ENCODE results near the gene SP9.

Gene SP9

DNA sequence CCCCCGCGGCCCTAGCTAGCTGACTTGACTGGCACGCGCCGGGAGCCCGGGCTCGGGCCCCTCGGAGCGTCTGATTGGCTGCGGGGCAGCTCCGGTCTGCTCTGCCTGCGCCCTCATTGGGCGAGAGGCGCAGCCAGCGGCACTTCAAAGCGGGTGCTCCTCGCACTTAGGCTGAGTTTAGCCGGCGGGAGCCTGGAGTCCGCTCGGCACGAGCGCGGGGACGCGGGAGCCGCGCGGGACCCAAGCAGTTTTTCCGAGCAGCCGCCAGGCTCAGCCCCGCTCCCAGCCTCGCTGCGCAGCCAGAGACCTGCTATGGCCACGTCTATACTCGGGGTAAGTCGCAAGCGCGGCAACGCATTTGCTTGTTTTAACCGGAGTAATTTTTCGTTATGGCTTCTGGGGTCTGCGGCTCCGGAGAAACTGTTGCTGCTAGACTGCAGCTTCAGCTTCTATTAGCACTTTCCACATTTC, at the start of gene SP9:
Gene SP9 (plus strand): TSS at position 174 of the 471 bp plus-strand sequence. CDS start 139 bp downstream, at position 313.
- peak; percentile 91 for DNase-seq

DNA sequence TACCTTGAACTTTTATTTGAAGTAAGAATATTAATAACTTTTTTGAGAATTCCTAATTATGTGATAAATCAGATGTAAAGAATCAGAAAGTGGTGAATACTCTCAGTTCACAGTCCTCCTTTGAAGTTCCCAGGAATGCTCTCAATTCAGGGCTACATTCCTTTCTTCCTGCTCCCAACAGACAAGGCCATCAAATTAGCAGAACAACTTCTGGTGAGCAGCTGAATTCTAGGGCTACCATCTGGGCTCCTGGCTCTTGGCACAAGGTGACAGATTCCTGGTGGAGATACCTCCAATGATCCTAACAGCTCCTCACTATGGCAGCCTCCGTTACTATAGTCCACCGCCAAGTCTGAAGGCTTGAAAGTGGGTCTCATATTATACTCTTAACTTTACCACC, 48.6 kb upstream of the SP9 start:
- no peak for DNase-seq

DNA sequence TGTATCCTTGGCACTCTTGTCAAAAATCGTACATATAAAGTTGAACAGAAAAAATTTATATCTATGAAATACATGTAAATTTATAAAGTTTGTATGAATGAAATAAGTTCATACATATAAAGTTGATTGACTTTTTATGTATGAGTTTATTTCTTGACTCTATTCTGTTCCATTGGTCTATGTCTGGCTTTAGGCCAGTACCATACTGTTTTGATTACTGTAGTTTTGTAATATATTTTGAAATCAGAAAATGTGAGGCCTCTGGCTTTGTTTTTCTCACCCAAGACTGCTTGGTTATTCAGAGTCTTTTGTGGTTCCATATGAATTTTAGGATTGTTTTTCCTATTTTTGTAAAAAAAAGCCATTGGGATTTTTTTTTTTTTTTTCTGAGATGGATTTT, 41.8 kb upstream of the SP9 start:
- DNase-seq, result no peak

DNA sequence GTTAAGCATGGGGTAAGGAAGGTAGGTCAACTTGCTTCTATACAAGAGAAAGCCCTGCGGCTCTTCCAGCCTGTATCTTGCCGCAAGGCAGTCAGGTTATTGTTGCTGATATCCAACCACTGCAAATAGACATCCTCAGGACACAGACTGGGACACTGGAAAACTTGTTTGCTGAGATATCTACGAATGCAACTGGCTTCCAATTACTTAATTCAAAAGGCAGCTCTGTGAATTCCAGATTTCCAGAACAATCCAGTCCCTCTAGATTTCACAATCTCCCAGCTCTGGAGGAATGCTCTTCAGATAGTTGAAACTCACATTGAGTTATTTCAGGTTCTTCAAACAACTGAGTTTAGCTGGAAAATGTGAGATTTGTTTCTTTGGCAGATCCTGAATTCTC, 34.6 kb upstream of the SP9 start:
- no peak for DNase-seq

DNA sequence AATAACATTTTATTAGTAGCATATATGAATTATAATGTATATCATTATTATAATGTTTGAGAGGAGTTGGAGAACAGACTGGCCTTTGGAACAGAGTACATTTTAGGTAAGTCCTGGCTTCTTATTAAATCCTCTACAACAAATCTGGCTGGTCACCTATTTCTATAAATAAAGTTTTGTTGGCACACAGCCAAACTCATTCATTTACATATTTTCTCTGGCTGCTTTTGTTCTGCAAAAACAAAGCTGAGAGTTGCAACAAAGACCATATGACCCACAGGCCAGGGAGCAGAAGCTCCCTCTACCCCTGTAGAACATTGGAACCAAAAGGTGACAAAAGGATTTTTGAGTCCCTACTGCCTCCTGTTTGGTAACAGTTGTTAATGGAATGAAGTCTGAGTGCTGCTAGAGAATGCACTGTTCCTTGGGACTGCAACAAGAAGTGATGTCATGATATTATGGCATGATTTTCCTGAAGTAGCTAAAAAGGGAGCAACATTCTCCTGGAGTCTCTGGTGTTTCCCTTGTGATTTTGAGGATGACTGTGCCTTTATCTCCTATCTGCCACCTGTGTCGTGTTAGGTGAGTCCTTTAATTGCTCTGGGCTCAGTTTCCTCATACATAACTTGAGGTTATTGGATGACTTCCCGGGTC, 22.0 kb upstream of the SP9 start:
- no peak for DNase-seq

DNA sequence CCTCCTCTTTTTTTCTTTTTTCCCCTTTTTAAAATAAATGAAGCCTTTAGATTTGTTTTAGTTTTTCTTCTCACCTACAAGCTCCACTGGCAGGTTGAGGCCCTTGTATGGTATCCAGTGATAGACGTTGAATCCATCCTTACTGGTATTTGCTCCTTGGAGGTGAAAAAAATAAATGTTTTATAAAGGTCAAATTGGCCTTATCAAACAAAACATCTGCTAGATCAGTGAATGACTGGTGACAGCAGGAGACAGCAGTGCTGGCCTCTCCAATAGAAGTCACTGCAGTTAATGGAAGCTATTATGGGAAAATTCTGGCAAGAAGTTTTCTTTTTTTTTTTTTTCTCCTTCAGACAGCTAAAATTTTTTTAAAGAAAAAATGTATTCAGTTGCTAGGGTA, 12.6 kb upstream of the SP9 start:
- no peak for DNase-seq

DNA sequence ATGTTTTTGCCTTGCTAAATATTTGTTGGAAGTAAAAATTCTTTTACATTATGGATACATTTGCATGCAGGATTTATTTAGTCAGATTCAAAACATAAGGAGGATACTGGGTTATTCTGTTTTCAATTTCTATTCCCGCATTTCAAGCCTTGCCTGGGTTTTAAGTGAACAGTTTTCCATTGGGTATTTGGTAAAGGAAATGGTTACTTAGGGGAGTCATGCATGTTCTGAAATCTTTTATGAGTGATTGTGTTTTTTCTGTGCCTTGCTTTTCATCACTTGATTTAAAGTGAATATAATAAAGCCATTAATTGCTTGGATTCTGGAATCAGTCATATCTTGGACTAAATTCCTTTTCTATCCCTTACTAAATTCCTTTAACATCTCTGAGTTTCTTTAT, 12.0 kb upstream of the SP9 start:
- DNase-seq, result no peak

DNA sequence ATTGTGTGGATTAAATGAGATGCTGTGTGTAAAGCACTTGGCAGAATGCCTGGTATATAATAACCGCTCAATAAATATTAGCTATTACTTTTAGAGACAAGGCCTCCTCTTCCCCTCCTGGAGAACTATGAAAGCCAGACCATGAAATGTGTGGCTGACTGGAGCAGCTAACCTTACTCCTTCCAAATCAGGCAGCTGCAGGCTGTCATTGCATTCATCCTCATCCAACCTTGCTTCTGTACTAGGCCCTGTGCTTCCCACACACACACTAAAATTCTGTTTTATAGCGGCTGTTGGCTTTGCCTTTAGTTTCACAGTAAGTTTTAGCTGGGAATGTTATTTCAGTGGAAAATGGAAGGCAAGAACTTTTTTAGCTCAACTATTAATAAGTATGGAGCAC, 10.2 kb upstream of the SP9 start:
- DNase-seq, result no peak

DNA sequence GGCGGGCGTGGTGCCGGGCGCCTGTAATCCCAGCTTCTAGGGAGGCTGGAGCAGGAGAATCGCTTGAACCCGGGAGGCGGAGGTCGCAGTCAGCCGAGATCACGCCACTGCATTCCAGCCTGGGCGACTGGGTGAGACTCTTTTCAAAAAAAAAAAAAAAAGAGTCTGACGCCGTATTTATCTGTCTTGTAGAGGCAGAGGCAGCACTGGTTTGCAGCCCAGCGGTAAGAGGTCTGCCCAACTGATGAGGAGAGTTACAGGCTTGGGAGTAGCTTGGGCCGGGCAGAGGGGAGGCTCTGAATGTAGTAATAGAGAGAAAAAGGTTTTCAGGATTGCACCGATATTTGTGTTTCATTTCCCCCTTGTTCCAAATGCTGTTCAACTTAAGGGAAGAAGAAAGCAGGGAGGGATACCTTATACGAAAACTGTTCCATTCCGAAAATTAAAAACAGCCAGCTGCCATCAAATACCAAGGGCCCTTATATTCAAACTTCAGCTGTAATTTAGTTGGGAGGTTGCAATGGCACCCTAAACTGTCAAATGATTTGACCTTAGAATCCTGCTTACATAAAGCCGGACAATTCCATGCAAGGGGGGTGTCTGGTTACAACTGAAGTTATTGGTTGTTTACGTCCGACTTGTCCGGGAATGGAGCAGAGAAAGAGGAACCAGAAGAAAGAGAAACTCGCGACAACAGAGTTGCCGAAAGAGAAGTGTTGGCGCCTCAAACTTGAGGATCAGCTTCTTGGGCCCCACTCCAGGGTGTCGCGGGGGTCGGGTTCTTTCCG, 9.2 kb upstream of the SP9 start:
- no peak for DNase-seq

DNA sequence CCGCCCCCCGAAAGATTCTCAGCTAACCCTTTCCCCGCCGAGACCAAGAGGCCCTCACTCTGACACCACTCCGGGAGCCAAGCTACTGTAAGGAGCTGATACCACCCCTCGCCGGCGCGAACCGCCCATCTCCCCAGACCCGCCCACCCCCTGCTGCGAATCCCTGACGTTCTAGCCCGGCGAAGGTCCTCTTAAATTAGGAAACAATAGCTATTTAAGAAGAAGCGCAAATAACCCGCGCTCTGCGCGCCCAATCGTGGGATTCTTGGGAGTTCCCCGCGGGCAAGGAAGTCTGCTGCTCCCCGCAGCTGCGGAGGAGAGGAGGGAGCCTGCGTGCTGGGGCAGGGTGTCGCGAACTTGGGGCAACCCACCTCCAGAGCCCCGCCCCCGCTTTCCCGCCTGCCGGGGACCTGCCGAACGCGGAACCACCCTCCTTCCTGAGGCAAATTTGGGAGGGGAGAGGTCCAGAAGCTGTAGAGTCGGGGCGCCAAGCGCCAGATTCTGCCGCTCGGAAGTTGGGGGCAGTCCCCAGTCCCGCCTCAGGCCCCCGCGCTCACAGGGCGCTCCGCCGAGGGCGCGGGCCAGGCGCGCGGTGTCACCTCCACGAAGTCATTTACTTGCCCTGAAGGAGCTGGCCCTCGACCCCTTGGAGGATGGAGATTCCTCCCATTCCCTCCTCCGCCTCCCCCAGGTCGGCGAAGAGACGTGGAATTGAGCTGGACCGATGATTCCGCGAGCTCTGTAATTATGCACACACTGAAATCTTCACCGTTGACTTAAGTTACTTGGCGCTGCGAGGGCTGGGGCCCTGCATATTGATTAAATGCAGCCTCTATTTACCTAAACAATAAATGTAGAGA, 8.4 kb upstream of the SP9 start:
- DNase-seq, result peak; percentile 56

DNA sequence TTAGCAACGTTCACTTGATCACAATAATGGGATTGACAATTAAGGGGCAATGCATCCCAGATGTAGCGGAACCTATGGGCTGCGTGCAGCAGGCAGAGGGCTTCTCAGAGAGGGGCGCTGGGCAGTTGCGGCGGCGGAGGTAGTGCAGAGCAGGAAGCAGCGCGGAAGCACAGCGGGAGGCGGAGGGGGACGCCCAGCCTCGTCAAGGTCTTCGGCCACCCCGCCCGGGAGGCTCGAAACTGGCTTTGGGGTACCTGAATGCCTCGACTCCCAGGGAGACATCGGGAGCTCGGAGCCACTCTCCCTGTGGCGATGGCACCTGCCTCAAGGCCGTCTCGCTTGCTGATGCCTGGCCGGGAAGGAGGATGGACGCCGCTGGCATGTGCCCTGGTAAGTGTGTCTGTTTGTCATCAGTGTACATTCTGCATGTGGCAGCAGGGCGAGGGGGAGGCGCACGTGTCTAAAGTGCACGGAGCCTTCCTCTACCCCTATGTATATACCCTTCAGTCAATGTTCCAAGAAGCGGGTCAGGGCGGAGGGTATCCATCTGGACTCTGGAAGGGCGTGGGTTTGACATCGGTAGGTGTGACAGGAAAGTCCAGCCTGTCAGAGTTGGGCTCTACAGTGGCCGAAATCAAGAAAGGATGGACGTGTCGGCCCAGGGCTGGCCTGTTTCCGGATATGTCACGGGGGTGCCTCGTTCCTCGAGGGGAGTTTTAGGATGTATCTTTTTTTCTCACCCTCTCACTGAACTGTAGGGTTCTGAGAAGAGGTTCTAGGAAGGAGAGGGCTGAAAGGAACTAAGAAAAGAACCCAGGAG, 7.5 kb upstream of the SP9 start:
- peak; percentile 62 for DNase-seq

DNA sequence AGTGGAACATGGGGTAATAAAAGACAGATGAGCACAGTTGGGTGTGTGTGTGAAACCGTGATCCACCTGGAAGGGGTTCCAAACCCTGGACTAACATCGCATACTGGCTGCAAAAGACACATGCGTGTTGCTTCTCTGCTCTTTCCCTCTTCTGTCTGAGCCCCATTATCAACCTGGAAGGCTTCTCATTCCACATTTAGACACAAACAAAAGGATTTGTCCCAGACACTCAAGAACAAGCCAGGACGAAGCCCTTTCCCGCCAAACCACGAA, 7.0 kb upstream of the SP9 start:
- DNase-seq, result no peak

DNA sequence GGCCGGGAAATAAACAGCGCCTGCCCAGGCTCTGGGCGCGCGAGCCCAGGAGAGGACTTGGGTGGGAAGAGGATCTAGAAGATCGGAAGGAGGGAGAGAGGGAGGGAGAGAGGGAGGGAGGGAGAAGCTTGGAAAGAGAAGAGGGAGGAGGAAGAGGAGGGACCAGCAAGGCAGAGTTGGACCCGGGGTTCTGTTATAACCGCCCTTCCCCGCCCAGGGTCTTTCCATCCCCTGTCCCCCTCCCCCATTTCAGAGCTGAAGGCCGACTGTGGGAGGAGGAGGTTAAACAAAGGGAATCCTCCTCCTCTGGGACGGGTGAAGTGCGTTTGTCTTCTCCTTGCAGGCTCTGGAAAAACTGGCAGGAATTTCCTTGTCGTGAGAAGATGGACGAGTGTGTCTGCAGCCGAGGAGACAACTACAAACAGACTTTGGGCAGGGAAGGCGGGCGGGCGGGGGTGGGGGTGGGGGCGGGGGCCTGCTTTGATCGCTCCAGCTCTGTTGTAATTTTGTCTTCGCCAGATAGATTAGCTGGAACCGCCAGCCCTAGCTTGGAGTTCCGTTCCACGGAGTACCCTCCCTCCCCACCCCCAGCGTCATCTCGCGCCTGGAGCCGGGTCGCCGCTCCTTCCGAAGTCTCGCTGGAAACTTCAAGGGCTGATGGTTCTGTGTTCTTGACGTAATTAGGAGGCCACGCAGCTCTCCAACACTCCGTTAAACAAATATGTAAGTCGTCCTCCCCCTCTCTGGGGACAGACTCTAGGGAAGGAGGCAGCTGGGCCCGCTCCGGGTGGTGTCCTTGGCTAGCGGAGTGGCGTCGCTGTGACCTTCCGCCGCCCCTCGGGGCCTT, 6.4 kb upstream of the SP9 start:
- DNase-seq, result no peak

DNA sequence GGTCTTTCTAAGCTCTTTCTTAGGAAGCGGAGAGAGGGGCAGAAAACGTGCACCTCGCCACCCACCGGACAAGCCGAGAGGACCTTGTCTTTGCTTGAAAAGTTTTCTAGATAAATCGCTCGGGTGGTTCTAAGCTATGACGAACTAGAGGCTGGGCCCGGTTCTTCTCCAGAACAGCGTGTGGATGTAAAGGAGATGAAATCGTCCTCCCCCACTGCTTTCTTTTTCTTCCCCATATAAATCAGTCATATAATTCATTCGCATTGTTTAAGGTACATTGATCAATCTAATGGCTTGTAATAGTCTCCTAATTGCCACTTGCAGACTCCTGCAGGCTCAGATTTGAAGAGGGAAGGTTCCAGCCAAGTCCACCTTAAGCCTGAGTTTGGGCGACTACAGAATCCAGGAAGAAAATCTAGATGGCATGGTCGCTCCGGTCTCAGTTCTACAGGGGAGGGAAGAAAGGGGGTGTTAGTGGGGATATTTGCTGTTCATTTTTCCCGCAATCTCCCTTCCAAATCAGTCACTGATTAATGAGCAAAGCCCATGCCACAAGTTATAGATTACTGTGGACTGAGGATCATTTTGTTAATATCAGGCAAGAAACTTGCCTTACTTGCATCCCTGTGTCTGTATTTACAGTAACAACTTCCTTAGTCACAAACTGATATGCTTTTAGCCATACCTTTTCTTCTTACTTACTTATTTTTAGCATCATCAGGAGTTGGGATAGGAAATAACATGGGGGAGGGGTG, 5.6 kb upstream of the SP9 start:
- DNase-seq, result no peak

DNA sequence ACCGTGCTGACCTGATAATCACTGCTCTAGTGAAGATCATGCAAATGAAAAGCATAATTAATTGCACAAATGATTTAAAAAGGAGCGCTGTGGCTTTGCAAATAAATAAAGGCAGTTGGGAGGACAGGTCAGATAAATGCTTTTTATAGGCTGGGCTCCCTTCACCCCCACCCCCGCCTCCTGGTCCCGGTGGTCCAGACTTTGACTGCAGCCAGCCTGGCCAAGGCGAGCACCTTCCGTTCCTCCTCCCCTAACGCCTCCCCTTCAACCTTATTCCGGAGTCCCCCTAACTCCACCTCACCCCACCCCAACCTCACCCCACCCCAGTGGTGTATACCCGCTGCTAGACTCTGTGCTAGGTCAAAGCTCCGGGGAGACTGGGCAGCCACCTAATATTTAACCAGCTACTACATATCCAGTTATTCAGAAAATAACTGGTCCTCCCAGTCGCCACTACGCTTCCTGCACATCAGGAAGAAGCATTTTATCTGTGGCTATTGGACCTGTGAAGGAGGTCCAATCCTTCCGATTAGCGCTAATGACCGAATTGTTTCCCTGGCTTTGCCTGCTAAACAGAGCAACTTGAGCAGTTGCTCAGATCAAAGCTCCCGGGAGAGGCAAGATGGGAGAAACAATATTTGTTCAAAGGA, 3.7 kb upstream of the SP9 start:
- DNase-seq, result peak; percentile 32

DNA sequence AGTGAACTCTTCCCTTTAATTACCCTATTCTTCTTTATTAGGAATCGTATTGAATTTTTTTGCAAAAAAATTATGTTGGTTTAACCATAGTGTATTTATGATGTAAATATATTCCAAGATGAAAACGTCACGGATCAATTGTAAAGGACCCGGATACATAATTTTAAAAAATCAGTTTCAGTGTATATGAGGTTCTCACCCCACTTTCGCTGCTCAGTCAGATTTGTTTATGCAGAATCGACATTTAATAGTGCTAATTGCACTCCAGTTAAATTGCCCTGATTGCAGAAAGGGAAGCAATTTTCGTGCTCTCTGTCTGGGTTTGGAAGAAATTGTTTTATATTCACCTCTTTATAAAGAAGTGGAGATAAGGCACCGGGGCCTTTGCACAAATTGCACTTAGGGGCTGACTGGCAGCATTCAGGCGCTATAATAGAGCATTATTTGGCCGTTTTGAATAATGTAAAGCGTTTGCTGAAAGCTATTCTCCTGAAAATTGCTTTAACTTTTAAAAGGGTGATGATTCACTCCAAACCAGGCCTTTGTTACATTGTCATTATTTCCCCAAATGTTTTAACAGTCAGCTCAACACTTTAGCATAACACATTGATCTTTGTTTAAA, 3.0 kb upstream of the SP9 start:
- DNase-seq, result no peak

DNA sequence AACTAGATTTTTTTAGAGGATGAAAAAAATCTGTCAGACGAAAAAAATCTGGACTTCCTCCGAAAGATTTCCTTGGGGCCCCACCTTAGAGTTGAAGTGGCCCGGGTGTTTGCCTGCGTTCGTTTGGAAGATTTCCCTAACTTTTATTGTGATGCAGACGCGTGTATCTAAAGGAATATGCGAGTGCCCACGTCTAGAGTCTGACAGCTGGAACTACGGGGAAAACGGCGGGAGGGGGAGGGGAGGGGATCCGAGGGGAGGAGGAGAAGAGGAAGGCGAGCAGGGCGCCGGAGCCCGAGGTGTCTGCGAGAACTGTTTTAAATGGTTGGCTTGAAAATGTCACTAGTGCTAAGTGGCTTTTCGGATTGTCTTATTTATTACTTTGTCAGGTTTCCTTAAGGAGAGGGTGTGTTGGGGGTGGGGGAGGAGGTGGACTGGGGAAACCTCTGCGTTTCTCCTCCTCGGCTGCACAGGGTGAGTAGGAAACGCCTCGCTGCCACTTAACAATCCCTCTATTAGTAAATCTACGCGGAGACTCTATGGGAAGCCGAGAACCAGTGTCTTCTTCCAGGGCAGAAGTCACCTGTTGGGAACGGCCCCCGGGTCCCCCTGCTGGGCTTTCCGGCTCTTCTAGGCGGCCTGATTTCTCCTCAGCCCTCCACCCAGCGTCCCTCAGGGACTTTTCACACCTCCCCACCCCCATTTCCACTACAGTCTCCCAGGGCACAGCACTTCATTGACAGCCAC, 2.4 kb upstream of the SP9 start:
- DNase-seq, result peak; percentile 85

DNA sequence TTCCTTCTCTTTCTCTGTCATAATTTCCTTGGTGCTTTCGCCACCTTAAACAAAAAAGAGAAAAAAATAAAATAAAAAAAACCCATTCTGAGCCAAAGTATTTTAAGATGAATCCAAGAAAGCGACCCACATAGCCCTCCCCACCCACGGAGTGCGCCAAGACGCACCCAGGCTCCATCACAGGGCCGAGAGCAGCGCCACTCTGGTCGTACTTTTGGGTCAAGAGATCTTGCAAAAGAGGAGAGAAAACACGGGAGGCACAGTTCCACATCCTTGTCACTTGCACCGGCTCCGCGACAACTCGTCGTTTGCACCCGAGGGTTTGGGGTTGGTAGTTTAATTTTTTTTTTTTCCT, 1.8 kb upstream of the SP9 start:
- no peak for DNase-seq
